Mucosa of descending colon (tissue), 3 donors: ENCODE data around the gene ADAMTS19. TPM values are rescaled to one million over a fixed set of nuclear protein-coding genes. Genes with fewer than 3 reads are reported as not detected.

Experiments
- ATAC-seq: fragments of 200-7000 bp; cut with Tn5 transposase; one replicate; pipeline ENCODE4 v1.9.1; 2020; ENCODE audit warnings: mild to moderate bottlenecking, moderate library complexity
- DNase-seq, 3 donors: peaks; one replicate each; pipeline ENCODE4 v3.0.0-alpha.2; 2020
- H3K36me3 ChIP-seq: fragments of 200-600 bp; one replicate; pipeline ENCODE4 v1.8.0; 2021; ENCODE audit warnings: low read depth, mild to moderate bottlenecking
- H3K4me1 ChIP-seq: fragments of 200-600 bp; one replicate; pipeline ENCODE4 v1.8.0; 2021; ENCODE audit warnings: low read depth, mild to moderate bottlenecking
- H3K4me3 ChIP-seq: fragments of 200-600 bp; one replicate; pipeline ENCODE4 v1.8.0; 2021; ENCODE audit warnings: mild to moderate bottlenecking
- H3K9me3 ChIP-seq: fragments of 200-600 bp; one replicate; pipeline ENCODE4 v1.8.0; 2021; ENCODE audit warnings: mild to moderate bottlenecking
- intact Hi-C, 2 donors: fragments of 100-400 bp; cut with DNase I in 1 of 2; cut with micrococcal nuclease in 1 of 2; formaldehyde crosslinking; loops; one replicate each; pipeline versions ENCODE4 v1.11.0 to v1.11.1; 2022; cut with DNase I, micrococcal nuclease
- total RNA-seq, 3 donors: library from RNA; stranded (reverse); fragmentation: NEBNext Ultra II Directional in 2 of 3; extraction: Animal tissue kit (Norgen Biotek cat#: 25700) in 2 of 3; gene quantifications; one replicate each; pipeline versions ENCODE4 v1.2.1 to v1.2.4, GENCODE V29; 2021 to 2023
- TF ChIP-seq, protein P1 (sequence below): fragments of 200-600 bp; IDR thresholded peaks from one replicate; pipeline ENCODE4 v1.8.0; 2022; ENCODE audit warnings: antibody characterized with exemption, mild to moderate bottlenecking
- donor health status: DM: no; HTN: no; CAD: no; lungs with moderate emphysema.
- donor health status: DM: no; HTN: no; CAD: no.
- donor health status: DM: no; HTN: yes; CAD: no.

ADAMTS19 gene
- total RNA-seq, 3 donors from 2014 or later: 0.12 to 1.6 (median 0.75) TPM

DNA sequence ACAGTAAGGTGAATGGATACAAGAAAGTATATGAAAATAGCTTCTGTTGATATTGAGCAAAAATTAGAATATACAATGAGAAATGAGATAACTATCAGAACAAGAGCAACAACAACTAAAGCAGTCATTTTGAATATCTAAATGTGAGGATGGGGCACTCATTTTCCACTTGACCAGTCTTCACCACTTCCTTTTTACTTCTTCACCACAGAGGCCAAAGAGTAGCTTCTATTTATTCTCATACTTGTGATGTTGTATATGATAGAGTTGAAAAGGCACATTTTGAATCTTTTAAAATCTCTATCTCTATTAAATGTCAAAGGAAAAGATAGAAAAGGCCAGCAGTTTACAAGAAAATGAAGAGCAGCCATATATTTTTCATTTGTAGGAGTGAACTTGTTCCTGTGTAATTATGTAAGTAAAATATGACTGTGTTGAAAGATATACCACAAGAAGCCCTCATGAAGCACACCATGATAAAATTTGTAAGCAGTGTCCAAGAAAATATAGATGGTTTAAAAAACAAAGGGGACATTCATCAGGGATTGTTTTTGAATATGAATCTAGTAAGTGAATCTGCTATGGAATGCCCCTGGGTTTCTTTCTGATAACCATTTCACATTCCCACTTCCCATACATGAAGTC lies 39.2 kb downstream of the ADAMTS19 start:
- Histone ChIP-seq H3K36me3 (no peaks in the 10 kb centered on the region), H3K4me1 (no peaks in the 10 kb centered on the region), H3K9me3 (no peaks in the 10 kb centered on the region), H3K4me3 (no peak overlapping the region)
- no peak for ATAC-seq
- intact Hi-C loops: no loop called here
- TF ChIP-seq, protein P1, sequence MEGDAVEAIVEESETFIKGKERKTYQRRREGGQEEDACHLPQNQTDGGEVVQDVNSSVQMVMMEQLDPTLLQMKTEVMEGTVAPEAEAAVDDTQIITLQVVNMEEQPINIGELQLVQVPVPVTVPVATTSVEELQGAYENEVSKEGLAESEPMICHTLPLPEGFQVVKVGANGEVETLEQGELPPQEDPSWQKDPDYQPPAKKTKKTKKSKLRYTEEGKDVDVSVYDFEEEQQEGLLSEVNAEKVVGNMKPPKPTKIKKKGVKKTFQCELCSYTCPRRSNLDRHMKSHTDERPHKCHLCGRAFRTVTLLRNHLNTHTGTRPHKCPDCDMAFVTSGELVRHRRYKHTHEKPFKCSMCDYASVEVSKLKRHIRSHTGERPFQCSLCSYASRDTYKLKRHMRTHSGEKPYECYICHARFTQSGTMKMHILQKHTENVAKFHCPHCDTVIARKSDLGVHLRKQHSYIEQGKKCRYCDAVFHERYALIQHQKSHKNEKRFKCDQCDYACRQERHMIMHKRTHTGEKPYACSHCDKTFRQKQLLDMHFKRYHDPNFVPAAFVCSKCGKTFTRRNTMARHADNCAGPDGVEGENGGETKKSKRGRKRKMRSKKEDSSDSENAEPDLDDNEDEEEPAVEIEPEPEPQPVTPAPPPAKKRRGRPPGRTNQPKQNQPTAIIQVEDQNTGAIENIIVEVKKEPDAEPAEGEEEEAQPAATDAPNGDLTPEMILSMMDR: no peak
- no peak for DNase-seq

DNA sequence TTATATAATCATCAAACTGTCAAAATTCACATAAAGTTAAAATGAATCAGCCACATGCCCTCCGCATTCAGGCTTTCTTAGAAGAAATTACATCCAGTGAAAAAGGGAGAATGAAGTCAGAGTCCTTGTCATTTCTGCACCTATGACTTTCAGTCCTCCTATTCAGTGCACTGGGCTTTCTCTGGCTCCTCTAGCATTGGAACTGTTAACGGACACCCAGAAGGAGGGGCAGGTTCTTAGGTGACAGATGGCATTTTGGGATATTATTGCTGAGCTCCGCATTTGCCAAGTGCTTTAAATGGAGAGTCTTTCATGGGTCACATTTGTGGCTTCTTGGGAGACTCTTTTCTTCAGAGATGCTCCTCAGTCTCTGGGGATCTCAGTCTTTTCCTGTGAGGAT lies 40.0 kb downstream of the ADAMTS19 start:
- Histone ChIP-seq H3K4me1 (no peaks in the 10 kb centered on the region), H3K36me3 (no peaks in the 10 kb centered on the region), H3K9me3 (no peaks in the 10 kb centered on the region), H3K4me3 (no peak overlapping the region)
- intact Hi-C loops: no loop called here
- TF ChIP-seq, protein P1: no peak
- no peak for ATAC-seq
- DNase-seq: no peak

DNA sequence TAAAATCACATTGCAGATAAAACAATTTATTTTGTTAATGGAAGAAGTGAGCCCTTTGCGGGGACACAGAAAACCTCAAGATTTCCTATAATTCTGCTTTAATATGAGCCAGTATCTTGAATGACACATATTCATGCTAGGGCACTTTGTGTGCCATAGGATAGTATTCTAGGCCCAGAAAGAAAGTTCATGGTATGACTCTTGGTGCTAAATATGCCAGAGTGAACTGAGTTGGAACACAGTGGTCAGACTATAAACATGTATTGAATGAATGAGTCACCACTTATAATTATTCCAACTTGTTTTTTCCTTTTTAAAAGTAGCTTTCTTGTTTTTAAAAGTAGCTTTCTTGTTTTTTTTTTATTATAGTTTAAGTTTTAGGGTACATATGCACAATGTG lies 46.0 kb downstream of the ADAMTS19 start:
- ATAC-seq (peak; percentile 39), DNase-seq (no peak)
- Histone ChIP-seq H3K4me1 (no peaks in the 10 kb centered on the region), H3K9me3 (no peaks in the 10 kb centered on the region), H3K4me3 (no peak overlapping the region), H3K36me3 (no peaks in the 10 kb centered on the region)
- intact Hi-C loops: no loop called here
- TF ChIP-seq, protein P1: no peak

DNA sequence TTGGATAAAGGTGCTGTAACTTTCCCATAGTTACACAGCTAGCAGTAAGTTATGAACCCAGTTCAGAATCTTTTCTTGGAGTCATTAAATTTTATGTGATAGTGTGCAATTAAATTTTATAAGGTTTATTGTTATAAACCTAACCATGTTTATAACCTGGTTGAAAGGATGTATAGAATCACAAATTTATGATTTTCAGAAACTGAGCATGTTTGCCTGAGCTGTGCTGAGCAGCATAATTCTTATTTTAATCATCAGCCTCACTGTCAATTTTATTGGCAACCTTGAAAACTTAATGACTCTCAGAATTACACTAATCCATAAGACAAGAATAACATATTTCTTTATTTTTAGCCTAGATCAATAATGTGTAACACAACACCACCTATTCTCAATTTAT lies 46.9 kb downstream of the ADAMTS19 start:
- ATAC-seq (peak; percentile 17), DNase-seq (no peak)
- Histone ChIP-seq H3K4me3 (no peak overlapping the region), H3K4me1 (no peaks in the 10 kb centered on the region), H3K36me3 (no peaks in the 10 kb centered on the region), H3K9me3 (no peaks in the 10 kb centered on the region)
- TF ChIP-seq, protein P1: no peak
- intact Hi-C loops: no loop called here

DNA sequence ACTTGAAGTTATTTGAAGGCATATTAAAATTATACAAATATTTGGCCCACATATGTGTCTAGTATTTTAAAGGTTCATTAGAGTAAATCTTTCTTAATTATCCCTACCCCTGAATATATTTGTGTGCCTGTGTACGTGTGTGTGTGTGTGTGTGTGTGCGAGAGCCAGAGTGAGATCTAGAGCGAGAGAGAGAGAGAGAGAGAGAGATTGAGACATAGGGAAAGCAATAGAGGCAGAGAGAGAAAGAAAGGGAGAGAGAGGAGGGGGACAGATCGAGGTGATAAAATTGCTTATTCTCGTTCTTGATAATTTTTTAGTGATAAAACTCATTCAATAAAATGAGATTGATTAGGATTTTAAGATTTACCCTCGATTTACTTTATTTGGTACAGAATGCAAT lies 47.4 kb downstream of the ADAMTS19 start:
- Histone ChIP-seq H3K36me3 (no peaks in the 10 kb centered on the region), H3K4me1 (no peaks in the 10 kb centered on the region), H3K4me3 (no peak overlapping the region), H3K9me3 (no peaks in the 10 kb centered on the region)
- TF ChIP-seq, protein P1: no peak
- DNase-seq (no peak), ATAC-seq (no peak)
- intact Hi-C loops: no loop called here

DNA sequence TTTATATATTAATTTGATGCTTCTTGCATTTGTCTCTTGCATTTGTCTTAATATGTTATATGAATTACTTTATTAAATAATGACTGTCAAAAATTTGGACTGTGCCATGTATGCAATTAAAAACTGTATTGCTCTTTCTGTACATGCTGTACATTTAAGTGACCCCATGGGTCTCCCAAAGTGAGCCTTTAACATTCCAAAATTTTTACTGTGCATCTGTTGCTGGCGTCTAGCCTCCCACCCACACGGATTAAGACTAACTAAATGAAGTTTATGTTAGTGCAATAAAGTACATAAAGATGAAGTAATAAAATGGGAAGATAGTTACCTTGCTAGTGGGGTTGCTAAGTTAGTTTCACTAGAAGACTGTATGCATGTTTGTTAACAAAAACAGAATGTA lies 48.5 kb downstream of the ADAMTS19 start:
- no peaks in the 10 kb centered on the region for H3K36me3 ChIP-seq
- no peak overlapping the region for H3K4me3 ChIP-seq
- intact Hi-C loops: no loop called here
- H3K4me1 ChIP-seq: no peaks in the 10 kb centered on the region
- ATAC-seq: no peak
- DNase-seq: no peak
- H3K9me3 ChIP-seq: no peaks in the 10 kb centered on the region
- TF ChIP-seq, protein P1: no peak
